ENCODE measurements around the gene ANKRD66.
A peak's percentile ranks its signal among the peaks of the same experiment; 100 is the strongest.

Gene ANKRD66

DNA sequence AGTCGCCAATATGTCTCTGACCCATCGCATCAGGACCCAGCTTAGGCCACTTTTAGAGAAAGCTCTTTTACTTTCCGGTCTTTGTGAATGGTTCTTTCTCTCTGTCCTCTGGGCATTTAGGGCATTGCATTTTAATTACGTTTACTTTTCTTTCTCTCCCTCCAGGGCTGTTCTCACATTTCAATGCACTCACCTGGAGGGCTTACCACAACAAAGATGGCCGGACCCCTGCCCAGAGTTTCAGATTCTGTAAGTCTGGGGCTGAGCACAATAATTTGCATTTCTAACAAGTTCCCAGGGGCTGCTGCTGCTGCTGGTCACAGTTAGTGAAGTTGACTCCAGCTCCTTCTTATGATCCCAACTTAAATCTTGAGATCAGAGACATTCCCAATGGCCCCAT lies 3.0 kb downstream of the ANKRD66 start:
- Histone ChIP-seq H3K27ac (ENCODE audit: low read length) (no peak overlapping the region), H3K4me2 (ENCODE audit: low read length) (no peak overlapping the region), H3K4me3 (ENCODE audit: low read length) (no peak overlapping the region), H2AFZ (ENCODE audit: low read depth, low read length) (no peak overlapping the region), H3K79me2 (ENCODE audit: low read length) (no peaks in the 10 kb centered on the region), H3K36me3 (replicated peaks; ENCODE audit: low read depth, low read length) (no peaks in the 10 kb centered on the region), H3K9me3 (ENCODE audit: insufficient read depth, low read length) (no peaks in the 10 kb centered on the region), H3K4me1 (ENCODE audit: low read length) (no peaks in the 10 kb centered on the region), H4K20me1 (ENCODE audit: insufficient read depth, low read length) (no peaks in the 10 kb centered on the region), H3K27me3 (ENCODE audit: low read depth, low read length) (no peaks in the 10 kb centered on the region), H3K9ac (ENCODE audit: low read length) (no peak overlapping the region)
- no peak for TF ChIP-seq EZH2phosphoT487 (IDR thresholded peaks at IDR 0.05; ENCODE audit: low read depth)
- TF ChIP-seq, protein P1, sequence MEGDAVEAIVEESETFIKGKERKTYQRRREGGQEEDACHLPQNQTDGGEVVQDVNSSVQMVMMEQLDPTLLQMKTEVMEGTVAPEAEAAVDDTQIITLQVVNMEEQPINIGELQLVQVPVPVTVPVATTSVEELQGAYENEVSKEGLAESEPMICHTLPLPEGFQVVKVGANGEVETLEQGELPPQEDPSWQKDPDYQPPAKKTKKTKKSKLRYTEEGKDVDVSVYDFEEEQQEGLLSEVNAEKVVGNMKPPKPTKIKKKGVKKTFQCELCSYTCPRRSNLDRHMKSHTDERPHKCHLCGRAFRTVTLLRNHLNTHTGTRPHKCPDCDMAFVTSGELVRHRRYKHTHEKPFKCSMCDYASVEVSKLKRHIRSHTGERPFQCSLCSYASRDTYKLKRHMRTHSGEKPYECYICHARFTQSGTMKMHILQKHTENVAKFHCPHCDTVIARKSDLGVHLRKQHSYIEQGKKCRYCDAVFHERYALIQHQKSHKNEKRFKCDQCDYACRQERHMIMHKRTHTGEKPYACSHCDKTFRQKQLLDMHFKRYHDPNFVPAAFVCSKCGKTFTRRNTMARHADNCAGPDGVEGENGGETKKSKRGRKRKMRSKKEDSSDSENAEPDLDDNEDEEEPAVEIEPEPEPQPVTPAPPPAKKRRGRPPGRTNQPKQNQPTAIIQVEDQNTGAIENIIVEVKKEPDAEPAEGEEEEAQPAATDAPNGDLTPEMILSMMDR (IDR thresholded peaks at IDR 0.05; ENCODE audit: low read depth, low read length), result no peak

DNA sequence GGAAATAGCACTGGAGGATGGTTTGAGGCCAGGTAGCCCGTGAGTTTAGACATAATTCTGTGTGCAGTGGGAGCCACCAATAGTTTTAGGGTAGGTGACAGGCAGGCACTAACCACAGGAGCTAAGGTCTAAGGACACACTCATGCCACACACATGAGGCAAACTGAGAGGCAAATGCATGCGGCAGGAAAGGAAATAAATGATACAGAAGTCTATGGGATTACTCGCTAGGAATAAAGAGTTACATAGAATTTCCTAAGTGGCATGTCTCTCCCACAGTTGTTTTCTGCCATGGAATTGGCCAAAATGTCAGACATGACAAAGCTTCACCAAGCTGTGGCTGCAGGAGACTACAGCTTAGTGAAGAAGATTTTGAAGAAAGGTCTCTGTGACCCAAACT lies 4.9 kb downstream of the ANKRD66 start:
- H3K4me3 ChIP-seq (ENCODE audit: low read length), result no peak overlapping the region
- no peak overlapping the region for H3K27ac ChIP-seq (ENCODE audit: low read length)
- no peak overlapping the region for H3K9ac ChIP-seq (ENCODE audit: low read length)
- H4K20me1 ChIP-seq (ENCODE audit: insufficient read depth, low read length), result no peaks in the 10 kb centered on the region
- no peaks in the 10 kb centered on the region for H3K27me3 ChIP-seq (ENCODE audit: low read depth, low read length)
- no peaks in the 10 kb centered on the region for H3K79me2 ChIP-seq (ENCODE audit: low read length)
- H3K9me3 ChIP-seq (ENCODE audit: insufficient read depth, low read length), result no peaks in the 10 kb centered on the region
- H3K36me3 ChIP-seq (replicated peaks; ENCODE audit: low read depth, low read length), result no peaks in the 10 kb centered on the region
- TF ChIP-seq, protein P1 (IDR thresholded peaks at IDR 0.05; ENCODE audit: low read depth, low read length), result no peak
- no peak for TF ChIP-seq EZH2phosphoT487 (IDR thresholded peaks at IDR 0.05; ENCODE audit: low read depth)
- H2AFZ ChIP-seq (ENCODE audit: low read depth, low read length), result 0 out of 2 replicates have a peak overlapping the region, but pooled peaks have one; percentile 12
- H3K4me2 ChIP-seq (ENCODE audit: low read length), result no peak overlapping the region
- no peaks in the 10 kb centered on the region for H3K4me1 ChIP-seq (ENCODE audit: low read length)

DNA sequence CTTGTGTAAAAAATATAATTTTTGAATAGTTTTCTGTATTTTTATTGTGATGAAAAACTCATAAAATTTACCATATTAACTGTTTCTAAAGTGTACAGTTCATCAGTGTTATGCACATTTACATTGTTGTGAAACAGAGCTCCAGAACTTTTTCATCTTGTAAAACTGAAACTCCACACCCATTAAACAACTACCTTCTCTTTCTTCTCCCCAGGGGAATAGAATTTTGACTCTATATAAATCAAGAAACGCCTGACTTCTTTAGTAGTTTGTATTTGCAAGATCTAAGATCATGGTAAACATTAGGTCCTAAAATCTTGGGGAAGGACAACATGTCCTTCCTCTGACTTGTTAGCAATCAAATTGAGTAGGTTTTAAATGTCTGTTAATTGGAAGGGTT lies 9.1 kb downstream of the ANKRD66 start:
- Histone ChIP-seq H3K4me2 (ENCODE audit: low read length) (no peak overlapping the region), H3K36me3 (replicated peaks; ENCODE audit: low read depth, low read length) (no peaks in the 10 kb centered on the region), H3K79me2 (ENCODE audit: low read length) (no peaks in the 10 kb centered on the region), H3K27ac (ENCODE audit: low read length) (no peak overlapping the region), H3K9ac (ENCODE audit: low read length) (no peak overlapping the region), H3K4me1 (ENCODE audit: low read length) (no peaks in the 10 kb centered on the region), H3K4me3 (ENCODE audit: low read length) (no peak overlapping the region), H2AFZ (ENCODE audit: low read depth, low read length) (no peak overlapping the region), H4K20me1 (ENCODE audit: insufficient read depth, low read length) (no peaks in the 10 kb centered on the region), H3K27me3 (ENCODE audit: low read depth, low read length) (peaks cover 10% of the 10 kb centered on the region), H3K9me3 (ENCODE audit: insufficient read depth, low read length) (no peaks in the 10 kb centered on the region)
- TF ChIP-seq, protein P1 (IDR thresholded peaks at IDR 0.05; ENCODE audit: low read depth, low read length), result no peak
- no peak for TF ChIP-seq EZH2phosphoT487 (IDR thresholded peaks at IDR 0.05; ENCODE audit: low read depth)

DNA sequence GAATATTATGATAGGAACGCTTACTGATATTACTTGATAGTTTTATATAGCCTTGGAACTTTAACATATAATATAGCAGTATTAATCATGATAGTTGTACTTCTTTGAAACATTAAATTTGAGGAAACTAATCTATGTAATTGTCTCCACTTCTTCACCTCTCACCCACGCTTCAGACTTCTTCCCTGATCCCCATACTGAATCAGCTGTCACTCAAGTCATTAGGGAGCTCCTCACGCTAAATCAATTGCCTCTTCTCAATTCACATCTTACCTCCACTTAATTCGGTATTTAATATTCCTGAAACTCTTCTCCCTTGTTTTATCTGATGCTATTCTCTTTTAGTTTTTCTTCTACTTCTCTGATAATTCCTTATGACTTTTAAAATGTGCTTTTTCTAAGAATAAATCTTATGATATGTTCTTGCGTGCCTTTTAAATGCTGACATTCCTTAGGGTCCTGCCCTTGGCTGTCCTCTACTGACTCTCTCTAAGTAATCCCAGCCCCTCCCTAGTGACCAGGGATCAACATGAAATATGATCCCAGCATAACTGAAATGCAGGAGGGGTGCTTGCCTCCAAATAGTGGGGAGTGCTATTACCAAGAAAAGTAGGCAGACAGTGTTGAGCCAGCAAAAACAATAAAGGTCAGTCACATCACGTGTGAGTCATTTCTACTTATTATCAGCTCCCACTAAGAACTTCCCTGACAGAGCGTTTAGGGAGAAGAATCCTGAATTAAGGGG lies 9.9 kb downstream of the ANKRD66 start:
- H3K4me2 ChIP-seq (ENCODE audit: low read length), result no peak overlapping the region
- no peak overlapping the region for H3K27ac ChIP-seq (ENCODE audit: low read length)
- no peaks in the 10 kb centered on the region for H3K79me2 ChIP-seq (ENCODE audit: low read length)
- H3K4me3 ChIP-seq (ENCODE audit: low read length), result no peak overlapping the region
- H3K36me3 ChIP-seq (replicated peaks; ENCODE audit: low read depth, low read length), result no peaks in the 10 kb centered on the region
- no peak overlapping the region for H3K9ac ChIP-seq (ENCODE audit: low read length)
- H4K20me1 ChIP-seq (ENCODE audit: insufficient read depth, low read length), result no peaks in the 10 kb centered on the region
- H3K9me3 ChIP-seq (ENCODE audit: insufficient read depth, low read length), result no peaks in the 10 kb centered on the region
- peaks cover 10% of the 10 kb centered on the region for H3K27me3 ChIP-seq (ENCODE audit: low read depth, low read length)
- no peak overlapping the region for H2AFZ ChIP-seq (ENCODE audit: low read depth, low read length)
- TF ChIP-seq, protein P1 (IDR thresholded peaks at IDR 0.05; ENCODE audit: low read depth, low read length), result no peak
- TF ChIP-seq EZH2phosphoT487 (IDR thresholded peaks at IDR 0.05; ENCODE audit: low read depth), result no peak
- H3K4me1 ChIP-seq (ENCODE audit: low read length), result no peaks in the 10 kb centered on the region

Measured in OCI-LY3 (cell line).